SK-N-SH (cell line): ENCODE results near the gene GDAP2. TPM values are rescaled to one million over a fixed set of nuclear protein-coding genes. Genes with fewer than 3 reads are reported as not detected.
A peak's percentile ranks its signal among the peaks of the same experiment; 100 is the strongest.

Experiments
- CHD2 ChIP-seq: fragments of 150-350 bp; IDR thresholded peaks from 2 replicates; pipeline ENCODE4 v1.6.1; 2018; ENCODE audit warnings: low read length; ENCODE audit not compliant: partially characterized antibody
- CTCF ChIP-seq: fragments of 200-600 bp; sonication (generic); IDR thresholded peaks from 2 replicates; pipeline ENCODE4 v1.6.1; 2017; ENCODE audit warnings: antibody characterized with exemption, mild to moderate bottlenecking, moderate library complexity
- ELF1 ChIP-seq: IDR thresholded peaks from 2 replicates; pipeline ENCODE4 v1.4.0; 2012
- EP300 ChIP-seq, 2 experiments: IDR thresholded peaks; 2 replicates each; pipeline versions ENCODE4 v1.4.0 to v1.6.1; 2012; ENCODE audit warnings: borderline replicate concordance in 1 of 2, low read depth in 1 of 2, low read length in 1 of 2
- EZH2phosphoT487 ChIP-seq: fragments of 200-600 bp; sonication (generic); IDR thresholded peaks from 2 replicates; pipeline ENCODE4 v1.6.1; 2017; ENCODE audit warnings: low read depth, mixed run types, mild to moderate bottlenecking, antibody characterized with exemption, moderate library complexity, borderline replicate concordance
- FOSL2 ChIP-seq: IDR thresholded peaks from 2 replicates; pipeline ENCODE4 v1.4.0; 2012; ENCODE audit warnings: low read depth, mild to moderate bottlenecking, moderate library complexity, borderline replicate concordance
- FOXJ3 ChIP-seq: sonication (generic); formaldehyde crosslinking; IDR thresholded peaks from 2 replicates; pipeline ENCODE4 v1.5.1; 2020; ENCODE audit warnings: mild to moderate bottlenecking, missing genetic modification reagents
- GATA2 ChIP-seq: sonication (generic); formaldehyde crosslinking; IDR thresholded peaks from 2 replicates; pipeline ENCODE4 v1.5.0; 2020; ENCODE audit warnings: mild to moderate bottlenecking, missing genetic modification reagents
- MAX ChIP-seq: IDR thresholded peaks from 2 replicates; pipeline ENCODE4 v1.4.0; 2012; ENCODE audit warnings: low read depth
- MXI1 ChIP-seq: IDR thresholded peaks from 2 replicates; pipeline ENCODE4 v1.6.1; 2012; ENCODE audit warnings: mild to moderate bottlenecking, low read depth, low read length, improper control_type of control experiment
- NFIC ChIP-seq: IDR thresholded peaks from 2 replicates; pipeline ENCODE4 v1.4.0; 2012; ENCODE audit warnings: borderline replicate concordance
- NRF1 ChIP-seq: IDR thresholded peaks from 2 replicates; pipeline ENCODE4 v1.6.1; 2012; ENCODE audit warnings: low read depth, mild to moderate bottlenecking, low read length
- POLR2AphosphoS5 ChIP-seq: IDR thresholded peaks from 2 replicates; pipeline ENCODE4 v1.6.1; 2012; ENCODE audit warnings: low read depth, low read length
- RAD21 ChIP-seq: IDR thresholded peaks from 2 replicates; pipeline ENCODE4 v1.6.1; 2012; ENCODE audit warnings: mild to moderate bottlenecking, low read length
- RFX5 ChIP-seq: IDR thresholded peaks from 2 replicates; pipeline ENCODE4 v1.6.1; 2012; ENCODE audit warnings: mild to moderate bottlenecking, improper control_type of control experiment, low read length
- SIN3A ChIP-seq: IDR thresholded peaks from 2 replicates; pipeline ENCODE4 v1.6.1; 2012; ENCODE audit warnings: low read depth, mild to moderate bottlenecking, low read length, moderate library complexity, borderline replicate concordance
- SMC3 ChIP-seq: IDR thresholded peaks from 2 replicates; pipeline ENCODE4 v1.6.1; 2012; ENCODE audit warnings: low read depth, low read length, improper control_type of control experiment
- TAF1 ChIP-seq: IDR thresholded peaks from 2 replicates; pipeline ENCODE4 v1.6.1; 2012; ENCODE audit warnings: low read depth, mild to moderate bottlenecking, low read length, moderate library complexity, borderline replicate concordance
- USF1 ChIP-seq: IDR thresholded peaks from 2 replicates; pipeline ENCODE4 v1.4.0; 2012; ENCODE audit warnings: low read depth, borderline replicate concordance
- polyA plus RNA-seq, 3 experiments: library from polyadenylated mRNA; depleted of rRNA; stranded (reverse); fragments of >200 nt; gene quantifications; 2 replicates each; pipeline ENCODE4 v1.2.3, GENCODE V29; 2012
- TF ChIP-seq, protein P1 (sequence below): IDR thresholded peaks from 2 replicates; pipeline ENCODE4; 2012

Gene GDAP2
- polyA plus RNA-seq, 1 of the 3 experiments (the other 2 are of a cell fraction), result 5.6 TPM

GRCh38 chr1:117895482-117896114 lies 33.8 kb downstream of the GDAP2 start (continued):
- TF ChIP-seq USF1, result no peak
- peak; percentile 85 for TF ChIP-seq CTCF
- no peak for TF ChIP-seq NFIC
- no peak for TF ChIP-seq GATA2 (CRISPR knock-in tag)
- TF ChIP-seq SIN3A, result no peak
- TF ChIP-seq MXI1, result no peak
- TF ChIP-seq ELF1, result no peak
- no peak for TF ChIP-seq CHD2
- TF ChIP-seq, protein P1, sequence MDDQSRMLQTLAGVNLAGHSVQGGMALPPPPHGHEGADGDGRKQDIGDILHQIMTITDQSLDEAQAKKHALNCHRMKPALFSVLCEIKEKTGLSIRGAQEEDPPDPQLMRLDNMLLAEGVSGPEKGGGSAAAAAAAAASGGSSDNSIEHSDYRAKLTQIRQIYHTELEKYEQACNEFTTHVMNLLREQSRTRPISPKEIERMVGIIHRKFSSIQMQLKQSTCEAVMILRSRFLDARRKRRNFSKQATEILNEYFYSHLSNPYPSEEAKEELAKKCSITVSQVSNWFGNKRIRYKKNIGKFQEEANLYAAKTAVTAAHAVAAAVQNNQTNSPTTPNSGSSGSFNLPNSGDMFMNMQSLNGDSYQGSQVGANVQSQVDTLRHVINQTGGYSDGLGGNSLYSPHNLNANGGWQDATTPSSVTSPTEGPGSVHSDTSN, result 0 out of 2 replicates have a peak, but pooled peaks have one; percentile 28
- TF ChIP-seq RAD21, result peak; percentile 89
- TF ChIP-seq MAX, result no peak
- TF ChIP-seq EP300 (IDR thresholded peaks at IDR 0.05; ENCODE audit: borderline replicate concordance in 1 of 2, low read depth in 1 of 2, low read length in 1 of 2), result no peak
- no peak for TF ChIP-seq NRF1
- TF ChIP-seq FOXJ3 (CRISPR knock-in tag), result no peak
- TF ChIP-seq RFX5, result no peak
- no peak for TF ChIP-seq FOSL2
- TF ChIP-seq EZH2phosphoT487, result no peak
- TF ChIP-seq TAF1, result no peak
- TF ChIP-seq POLR2AphosphoS5, result no peak
- TF ChIP-seq SMC3, result peak; percentile 82
